ENCODE data around the gene PILRA. TPM values are rescaled to one million over a fixed set of nuclear protein-coding genes. Genes with fewer than 3 reads are reported as not detected.

Gene PILRA
- total and polyA plus RNA-seq, 2 of the 8 experiments (the other 6 are each of a cell fraction or from before 2014, with no cell fraction given), result 7.6 to 10.6 TPM

GRCh38 chr7:100430493-100431285 lies 57.4 kb downstream of the PILRA start (continued):
- TF ChIP-seq ATF3 (IDR thresholded peaks at IDR 0.05; ENCODE audit: insufficient read depth, low read depth, low read length) (no peak), NRF1 (IDR thresholded peaks at IDR 0.05; ENCODE audit: low read depth, low read length) (no peak), RFX5 (IDR thresholded peaks at IDR 0.05; ENCODE audit: borderline replicate concordance, low read depth, low read length) (no peak), EGR1 (IDR thresholded peaks at IDR 0.05; ENCODE audit: borderline replicate concordance, low read depth, low read length) (no peak), MAFK (IDR thresholded peaks at IDR 0.05; ENCODE audit: low read depth, low read length) (no peak), GABPA (IDR thresholded peaks at IDR 0.05; ENCODE audit: borderline replicate concordance, insufficient read depth, low read length) (no peak)
